Hepatocyte (in vitro differentiated cells): ENCODE measurements around the gene TAPT1. TPM values are rescaled to one million over a fixed set of nuclear protein-coding genes. Genes with fewer than 3 reads are reported as not detected.

Experiments
- DNase-seq: peaks from one replicate; pipeline ENCODE4 v3.0.0-alpha.2; 2016; ENCODE audit warnings: low spot score
- H2AFZ ChIP-seq: fragments of 200-600 bp; sonication (generic); 2 replicates; pipeline ENCODE4 v1.6.0; 2016; ENCODE audit warnings: antibody characterized with exemption, mild to moderate bottlenecking
- H3K27ac ChIP-seq: fragments of 200-600 bp; sonication (generic); 2 replicates; pipeline ENCODE4 v1.5.1; 2016; ENCODE audit warnings: mild to moderate bottlenecking
- H3K27me3 ChIP-seq: fragments of 200-600 bp; sonication (generic); 2 replicates; pipeline ENCODE4 v1.6.1; 2016
- H3K36me3 ChIP-seq: fragments of 200-600 bp; sonication (generic); replicated peaks from 2 replicates; pipeline ENCODE4 v1.5.1; 2016; ENCODE audit warnings: low read depth; ENCODE audit not compliant: insufficient read depth
- H3K4me1 ChIP-seq: fragments of 200-600 bp; sonication (generic); 2 replicates; pipeline ENCODE4 v1.5.1; 2016; ENCODE audit warnings: mild to moderate bottlenecking, moderate library complexity; ENCODE audit not compliant: insufficient read depth
- H3K4me2 ChIP-seq: fragments of 200-600 bp; sonication (generic); 2 replicates; pipeline ENCODE4 v1.6.0; 2016
- H3K4me3 ChIP-seq: fragments of 200-600 bp; sonication (generic); 2 replicates; pipeline ENCODE4 v1.5.1; 2016; ENCODE audit warnings: mild to moderate bottlenecking
- H3K79me2 ChIP-seq: fragments of 200-600 bp; sonication (generic); 2 replicates; pipeline ENCODE4 v1.6.0; 2017; ENCODE audit warnings: mild to moderate bottlenecking
- H3K9me2 ChIP-seq: fragments of 200-600 bp; sonication (generic); replicated peaks from 2 replicates; pipeline ENCODE4 v1.6.0; 2017; ENCODE audit warnings: mild to moderate bottlenecking; ENCODE audit not compliant: insufficient read depth
- H3K9me3 ChIP-seq: fragments of 200-600 bp; sonication (generic); 2 replicates; pipeline ENCODE4 v1.5.1; 2016; ENCODE audit warnings: low read depth, mild to moderate bottlenecking
- H4K20me1 ChIP-seq: fragments of 200-600 bp; sonication (generic); 2 replicates; pipeline ENCODE4 v1.6.0; 2016; ENCODE audit warnings: mild to moderate bottlenecking; ENCODE audit not compliant: insufficient read depth, poor library complexity, severe bottlenecking
- CTCF ChIP-seq: fragments of 200-600 bp; sonication (generic); IDR thresholded peaks from 2 replicates; pipeline ENCODE4 v1.5.1; 2016; ENCODE audit warnings: antibody characterized with exemption, mild to moderate bottlenecking; ENCODE audit not compliant: poor library complexity
- EZH2 ChIP-seq: fragments of 200-600 bp; sonication (generic); IDR thresholded peaks from 2 replicates; pipeline ENCODE4 v1.6.1; 2016; ENCODE audit warnings: antibody characterized with exemption, mild to moderate bottlenecking, borderline replicate concordance
- EZH2phosphoT487 ChIP-seq: fragments of 200-600 bp; sonication (generic); IDR thresholded peaks from one replicate; pipeline ENCODE4 v1.6.1; 2018; ENCODE audit warnings: antibody characterized with exemption, mild to moderate bottlenecking, low read depth, moderate library complexity; ENCODE audit not compliant: unreplicated experiment, severe bottlenecking
- WGBS: methylation state at CpG from one replicate; pipeline ENCODE4 v1.1.6; 2016; ENCODE audit warnings: low lambda C conversion rate; ENCODE audit errors: missing lambda C conversion rate; 5-methylcytosine and 5-hydroxymethylcytosine counted together
- polyA plus RNA-seq: library from polyadenylated mRNA; unstranded; fragments of >200 nt; fragmentation: Nextera tagmentation; extraction: Ambion mirVana; gene quantifications from 2 replicates; pipeline ENCODE4 v1.2.1, GENCODE V29; 2016
- total RNA-seq: library from RNA; depleted of rRNA; stranded (reverse); fragments of >200 nt; gene quantifications from 2 replicates; pipeline ENCODE4 v1.2.3, GENCODE V29; 2014

TAPT1 gene
- total and polyA plus RNA-seq, 2 experiments from 2014 or later = 12.9 to 19.3 TPM

- peaks cover 23% of the 10 kb centered on the region for H4K20me1 ChIP-seq
- no peak for DNase-seq
- H3K4me3 ChIP-seq = no peak overlapping the region
- peaks cover 100% of the 10 kb centered on the region for H3K79me2 ChIP-seq
- H3K27ac ChIP-seq = no peak overlapping the region
- TF ChIP-seq CTCF (no peak), EZH2 (no peak)
- peaks cover 9% of the 10 kb centered on the region for H3K4me1 ChIP-seq
- H2AFZ ChIP-seq = no peak overlapping the region
- H3K27me3 ChIP-seq = no peaks in the 10 kb centered on the region
- no peak overlapping the region for H3K4me2 ChIP-seq
- H3K9me3 ChIP-seq = no peaks in the 10 kb centered on the region
- no peaks in the 10 kb centered on the region for H3K36me3 ChIP-seq
- peaks cover 3% of the 10 kb centered on the region for H3K9me2 ChIP-seq
These were observed 7.3 kb downstream of the TAPT1 start for GRCh38 chr4:16218950-16219349.

DNA sequence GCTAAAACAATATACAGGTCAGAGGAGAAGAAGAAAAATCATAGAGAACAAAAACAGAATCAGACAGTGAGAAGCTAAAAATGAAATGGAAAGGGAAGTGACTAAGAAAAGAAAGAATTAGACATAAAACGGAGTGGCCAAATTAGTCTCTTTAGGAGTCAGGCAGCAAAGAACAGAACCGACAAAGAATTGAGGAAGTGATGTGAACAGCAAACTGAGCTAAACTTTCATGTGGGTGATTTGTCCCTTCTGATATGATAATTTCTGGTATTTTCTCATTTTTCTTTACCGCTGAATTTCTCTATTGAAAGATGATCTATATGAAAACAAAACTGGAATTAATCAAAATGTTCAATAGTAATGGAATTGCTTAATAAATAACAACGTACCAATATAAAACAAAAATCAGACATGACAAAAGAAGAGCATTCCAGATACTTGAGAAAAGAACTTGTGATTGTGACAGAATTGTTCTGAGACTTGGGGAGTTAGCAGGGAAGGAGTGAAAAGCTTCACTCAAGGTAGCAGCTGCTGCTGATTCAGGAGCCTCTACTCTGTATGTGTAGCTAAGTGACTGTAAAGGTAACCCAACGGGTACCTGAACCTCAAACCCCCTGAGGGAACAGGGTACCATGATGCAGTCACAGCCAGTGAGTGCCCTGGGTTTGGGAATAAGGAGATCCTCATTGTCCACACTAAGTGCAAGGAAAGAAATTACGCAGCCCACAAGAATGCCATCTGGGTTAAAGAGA is 8.8 kb downstream of the TAPT1 start:
- WGBS = 99% methylated on average over 6 of the region's 6 CpGs
- no peaks in the 10 kb centered on the region for H3K36me3 ChIP-seq
- H4K20me1 ChIP-seq = peaks cover 14% of the 10 kb centered on the region
- no peak overlapping the region for H3K4me3 ChIP-seq
- peaks cover 87% of the 10 kb centered on the region for H3K79me2 ChIP-seq
- H3K4me1 ChIP-seq = no peaks in the 10 kb centered on the region
- H2AFZ ChIP-seq = no peak overlapping the region
- TF ChIP-seq EZH2 (no peak), CTCF (no peak), EZH2phosphoT487 (no peak)
- no peaks in the 10 kb centered on the region for H3K9me3 ChIP-seq
- H3K4me2 ChIP-seq = no peak overlapping the region
- DNase-seq = no peak
- no peaks in the 10 kb centered on the region for H3K27me3 ChIP-seq
- H3K9me2 ChIP-seq = peaks cover 3% of the 10 kb centered on the region
- H3K27ac ChIP-seq = no peak overlapping the region

- H3K36me3 ChIP-seq = no peaks in the 10 kb centered on the region
- 48% methylated on average over 2 of the region's 2 CpGs for WGBS
- no peak overlapping the region for H3K4me3 ChIP-seq
- peaks cover 67% of the 10 kb centered on the region for H3K79me2 ChIP-seq
- no peaks in the 10 kb centered on the region for H3K9me2 ChIP-seq
- no peak for TF ChIP-seq EZH2phosphoT487
- TF ChIP-seq EZH2 = no peak
- TF ChIP-seq CTCF = no peak
- no peaks in the 10 kb centered on the region for H3K9me3 ChIP-seq
- no peak for DNase-seq
- H2AFZ ChIP-seq = no peak overlapping the region
- no peak overlapping the region for H3K27ac ChIP-seq
- no peaks in the 10 kb centered on the region for H3K4me1 ChIP-seq
- H3K4me2 ChIP-seq = no peak overlapping the region
- peaks cover 7% of the 10 kb centered on the region for H4K20me1 ChIP-seq
- H3K27me3 ChIP-seq = no peaks in the 10 kb centered on the region
These were observed 13.2 kb downstream of the TAPT1 start for GRCh38 chr4:16213121-16213520.
